ENCODE measurements around the gene C17orf75.
A peak's percentile ranks its signal among the peaks of the same experiment; 100 is the strongest.

The C17orf75 gene

DNA sequence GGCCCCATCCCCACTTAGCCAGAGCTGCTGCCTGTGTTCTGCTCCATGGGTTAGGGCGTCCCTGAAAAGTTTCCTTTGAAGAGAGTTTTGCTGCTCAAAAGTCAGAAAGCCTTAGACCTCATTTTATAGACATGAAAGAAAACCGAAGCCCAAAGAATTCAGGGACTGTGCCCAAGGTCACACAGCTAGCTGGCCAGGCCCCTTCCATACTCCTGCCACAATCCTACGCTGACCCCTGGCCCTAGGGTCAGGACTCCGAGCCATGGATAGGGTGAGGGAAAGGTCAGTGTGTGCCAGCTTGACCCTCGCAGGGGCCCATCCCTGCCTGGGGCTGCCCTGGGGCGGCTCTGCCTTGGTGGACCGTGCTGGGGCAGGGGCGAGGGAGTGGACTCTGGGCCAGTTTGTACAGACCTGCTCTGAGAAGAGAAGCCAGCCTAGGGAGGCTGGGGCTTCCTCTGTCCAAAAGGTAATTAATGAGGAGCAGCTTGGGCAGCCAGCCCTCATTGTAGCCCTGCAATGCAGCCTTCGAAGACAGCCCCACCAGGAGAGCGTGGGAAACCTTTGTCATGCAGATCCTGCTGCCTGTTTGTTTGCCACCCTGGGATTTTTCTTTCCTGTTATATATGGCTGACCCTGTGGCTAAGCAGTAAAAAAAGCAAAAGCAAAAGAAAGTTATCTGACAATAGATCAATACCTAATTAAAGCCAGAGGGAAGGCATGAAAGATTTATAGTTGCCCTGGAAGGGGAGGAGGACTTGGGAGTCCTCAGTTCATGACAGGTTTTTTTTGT is 38.9 kb downstream of the C17orf75 start:
- H3K9ac ChIP-seq (ENCODE audit: low read depth, low read length): peak overlapping the region; percentile 53
- no peaks in the 10 kb centered on the region for H3K27me3 ChIP-seq (ENCODE audit: insufficient read depth, low read length)
- WGBS: 33% methylated on average over 10 of the region's 10 CpGs
- no peaks in the 10 kb centered on the region for H3K36me3 ChIP-seq (ENCODE audit: insufficient read depth, low read length)
- H3K4me3 ChIP-seq (ENCODE audit: low read length): no peak overlapping the region
- peaks cover 37% of the 10 kb centered on the region for H3K4me1 ChIP-seq (ENCODE audit: insufficient read depth, low read length)
- H3K27ac ChIP-seq (ENCODE audit: low read depth, low read length): peak overlapping the region; percentile 96
- no peaks in the 10 kb centered on the region for H3K9me3 ChIP-seq (ENCODE audit: insufficient read depth, low read depth, low read length)

DNA sequence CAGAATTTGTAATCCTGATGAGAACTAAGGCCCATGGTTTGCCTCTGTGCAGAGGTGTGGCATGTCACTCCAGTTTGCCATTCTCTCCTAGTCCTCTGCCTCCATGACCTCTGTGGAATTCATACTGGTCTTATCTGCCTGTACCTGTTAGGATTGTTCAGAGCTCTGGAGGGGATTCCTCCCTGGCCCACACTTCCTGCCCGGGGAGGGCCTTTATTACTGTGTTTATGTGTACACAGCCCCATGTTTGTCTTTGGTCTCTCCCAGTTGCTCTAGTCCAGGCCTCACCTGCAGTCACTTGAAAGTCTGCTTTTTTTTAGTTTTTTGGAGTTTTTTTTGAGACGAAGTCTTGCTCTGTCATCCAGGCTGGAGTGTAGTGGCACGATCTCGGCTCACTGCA is 39.9 kb downstream of the C17orf75 start:
- peaks cover 37% of the 10 kb centered on the region for H3K4me1 ChIP-seq (ENCODE audit: insufficient read depth, low read length)
- 86% methylated on average over 4 of the region's 4 CpGs for WGBS
- no peaks in the 10 kb centered on the region for H3K36me3 ChIP-seq (ENCODE audit: insufficient read depth, low read length)
- H3K4me3 ChIP-seq (ENCODE audit: low read length): no peak overlapping the region
- H3K9me3 ChIP-seq (ENCODE audit: insufficient read depth, low read depth, low read length): no peaks in the 10 kb centered on the region
- H3K9ac ChIP-seq (ENCODE audit: low read depth, low read length): no peak overlapping the region
- H3K27me3 ChIP-seq (ENCODE audit: insufficient read depth, low read length): no peaks in the 10 kb centered on the region
- no peak overlapping the region for H3K27ac ChIP-seq (ENCODE audit: low read depth, low read length)

- Histone ChIP-seq H3K4me3 (ENCODE audit: low read length) (no peak overlapping the region), H3K27ac (ENCODE audit: low read depth, low read length) (no peak overlapping the region), H3K9me3 (ENCODE audit: insufficient read depth, low read depth, low read length) (no peaks in the 10 kb centered on the region), H3K4me1 (ENCODE audit: insufficient read depth, low read length) (peaks cover 29% of the 10 kb centered on the region), H3K36me3 (ENCODE audit: insufficient read depth, low read length) (no peaks in the 10 kb centered on the region), H3K9ac (ENCODE audit: low read depth, low read length) (no peak overlapping the region), H3K27me3 (ENCODE audit: insufficient read depth, low read length) (no peaks in the 10 kb centered on the region)
- 92% methylated on average over 7 of the region's 7 CpGs for WGBS
These were observed 42.3 kb downstream of the C17orf75 start for GRCh38 chr17:32299580-32300164.

GRCh38 chr17:32298721-32299579 is 43.0 kb downstream of the C17orf75 start:
- 80% methylated on average over 13 of the region's 13 CpGs for WGBS
- H3K9ac ChIP-seq (ENCODE audit: low read depth, low read length): no peak overlapping the region
- no peaks in the 10 kb centered on the region for H3K27me3 ChIP-seq (ENCODE audit: insufficient read depth, low read length)
- H3K4me3 ChIP-seq (ENCODE audit: low read length): no peak overlapping the region
- peaks cover 21% of the 10 kb centered on the region for H3K4me1 ChIP-seq (ENCODE audit: insufficient read depth, low read length)
- no peaks in the 10 kb centered on the region for H3K36me3 ChIP-seq (ENCODE audit: insufficient read depth, low read length)
- H3K9me3 ChIP-seq (ENCODE audit: insufficient read depth, low read depth, low read length): no peaks in the 10 kb centered on the region
- no peak overlapping the region for H3K27ac ChIP-seq (ENCODE audit: low read depth, low read length)

DNA sequence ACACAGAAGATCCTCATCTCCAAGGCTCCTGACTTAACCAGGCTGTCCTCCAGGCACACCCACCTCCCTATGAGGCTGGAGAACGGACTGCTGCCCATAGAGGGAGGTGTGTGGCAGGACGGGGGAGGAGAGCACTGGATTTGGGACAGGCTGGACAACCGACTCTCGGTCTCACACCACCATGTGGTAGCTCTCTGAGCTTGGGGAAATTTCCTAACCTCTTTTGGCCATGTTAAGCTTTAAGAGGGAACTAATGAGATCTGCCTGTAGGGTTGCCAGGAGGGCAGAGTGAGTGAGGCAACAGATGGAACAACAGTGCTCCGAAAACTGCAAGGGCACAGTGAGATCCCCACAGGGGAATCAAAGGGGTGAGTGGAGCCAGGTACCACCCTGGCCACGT is 43.7 kb downstream of the C17orf75 start:
- no peak overlapping the region for H3K27ac ChIP-seq (ENCODE audit: low read depth, low read length)
- no peaks in the 10 kb centered on the region for H3K9me3 ChIP-seq (ENCODE audit: insufficient read depth, low read depth, low read length)
- 80% methylated on average over 6 of the region's 6 CpGs for WGBS
- H3K27me3 ChIP-seq (ENCODE audit: insufficient read depth, low read length): no peaks in the 10 kb centered on the region
- peaks cover 15% of the 10 kb centered on the region for H3K4me1 ChIP-seq (ENCODE audit: insufficient read depth, low read length)
- no peaks in the 10 kb centered on the region for H3K36me3 ChIP-seq (ENCODE audit: insufficient read depth, low read length)
- H3K9ac ChIP-seq (ENCODE audit: low read depth, low read length): no peak overlapping the region
- no peak overlapping the region for H3K4me3 ChIP-seq (ENCODE audit: low read length)

DNA sequence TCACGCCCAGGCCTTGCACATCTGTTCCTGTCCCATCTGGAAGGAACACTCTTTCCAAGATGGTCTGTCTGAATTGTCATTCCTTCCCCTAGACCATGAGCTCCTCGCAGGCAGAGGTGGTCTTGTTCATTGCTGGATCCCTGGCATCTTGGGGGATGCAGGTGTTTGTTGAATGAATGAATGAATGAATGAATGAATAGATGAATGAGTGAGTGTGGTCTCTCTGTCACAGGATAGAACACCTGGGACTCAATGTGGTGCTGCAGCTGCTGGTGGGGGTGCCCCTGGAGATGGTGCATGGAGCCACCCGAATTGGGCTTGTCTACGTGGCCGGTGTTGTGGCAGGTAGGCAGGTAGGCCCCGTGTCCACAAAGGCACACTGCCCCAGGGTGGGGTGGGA is 44.1 kb downstream of the C17orf75 start:
- no peaks in the 10 kb centered on the region for H3K9me3 ChIP-seq (ENCODE audit: insufficient read depth, low read depth, low read length)
- no peaks in the 10 kb centered on the region for H3K36me3 ChIP-seq (ENCODE audit: insufficient read depth, low read length)
- no peaks in the 10 kb centered on the region for H3K27me3 ChIP-seq (ENCODE audit: insufficient read depth, low read length)
- WGBS: 94% methylated on average over 6 of the region's 6 CpGs
- no peak overlapping the region for H3K4me3 ChIP-seq (ENCODE audit: low read length)
- no peak overlapping the region for H3K27ac ChIP-seq (ENCODE audit: low read depth, low read length)
- peaks cover 10% of the 10 kb centered on the region for H3K4me1 ChIP-seq (ENCODE audit: insufficient read depth, low read length)
- no peak overlapping the region for H3K9ac ChIP-seq (ENCODE audit: low read depth, low read length)

- Histone ChIP-seq H3K9ac (ENCODE audit: low read depth, low read length) (no peak overlapping the region), H3K27ac (ENCODE audit: low read depth, low read length) (no peak overlapping the region), H3K9me3 (ENCODE audit: insufficient read depth, low read depth, low read length) (no peaks in the 10 kb centered on the region), H3K4me3 (ENCODE audit: low read length) (no peak overlapping the region), H3K4me1 (ENCODE audit: insufficient read depth, low read length) (peaks cover 6% of the 10 kb centered on the region; the same call in 1 of the 2 replicates), H3K36me3 (ENCODE audit: insufficient read depth, low read length) (no peaks in the 10 kb centered on the region), H3K27me3 (ENCODE audit: insufficient read depth, low read length) (no peaks in the 10 kb centered on the region)
- WGBS: 96% methylated on average over 2 of the region's 2 CpGs
These were observed 44.5 kb downstream of the C17orf75 start for GRCh38 chr17:32297424-32297823.

DNA sequence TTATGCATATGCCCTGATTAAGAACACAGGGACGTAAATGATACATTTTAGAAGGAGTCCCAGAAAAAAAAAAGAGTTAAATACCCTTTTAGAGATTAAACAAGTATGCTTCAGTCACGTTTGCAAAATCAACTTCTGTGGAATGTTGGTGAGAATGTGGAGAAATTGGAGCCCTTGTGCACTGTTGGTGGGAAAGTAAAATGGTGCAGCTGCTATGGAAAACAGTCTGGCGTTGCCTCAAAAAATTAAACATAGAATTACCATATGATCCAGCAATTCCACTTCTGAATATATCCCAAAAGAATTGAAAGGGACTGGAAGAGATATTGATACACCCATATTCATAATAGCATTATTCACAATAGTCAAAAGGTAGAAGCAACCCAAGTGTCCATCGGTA is 49.9 kb downstream of the C17orf75 start:
- Histone ChIP-seq H3K9ac (ENCODE audit: low read depth, low read length) (no peak overlapping the region), H3K9me3 (ENCODE audit: insufficient read depth, low read depth, low read length) (no peaks in the 10 kb centered on the region), H3K27ac (ENCODE audit: low read depth, low read length) (no peak overlapping the region), H3K36me3 (ENCODE audit: insufficient read depth, low read length) (no peaks in the 10 kb centered on the region), H3K4me3 (ENCODE audit: low read length) (no peak overlapping the region), H3K27me3 (ENCODE audit: insufficient read depth, low read length) (no peaks in the 10 kb centered on the region), H3K4me1 (ENCODE audit: insufficient read depth, low read length) (peaks cover 27% of the 10 kb centered on the region)
- 90% methylated on average over 2 of the region's 4 CpGs for WGBS

DNA sequence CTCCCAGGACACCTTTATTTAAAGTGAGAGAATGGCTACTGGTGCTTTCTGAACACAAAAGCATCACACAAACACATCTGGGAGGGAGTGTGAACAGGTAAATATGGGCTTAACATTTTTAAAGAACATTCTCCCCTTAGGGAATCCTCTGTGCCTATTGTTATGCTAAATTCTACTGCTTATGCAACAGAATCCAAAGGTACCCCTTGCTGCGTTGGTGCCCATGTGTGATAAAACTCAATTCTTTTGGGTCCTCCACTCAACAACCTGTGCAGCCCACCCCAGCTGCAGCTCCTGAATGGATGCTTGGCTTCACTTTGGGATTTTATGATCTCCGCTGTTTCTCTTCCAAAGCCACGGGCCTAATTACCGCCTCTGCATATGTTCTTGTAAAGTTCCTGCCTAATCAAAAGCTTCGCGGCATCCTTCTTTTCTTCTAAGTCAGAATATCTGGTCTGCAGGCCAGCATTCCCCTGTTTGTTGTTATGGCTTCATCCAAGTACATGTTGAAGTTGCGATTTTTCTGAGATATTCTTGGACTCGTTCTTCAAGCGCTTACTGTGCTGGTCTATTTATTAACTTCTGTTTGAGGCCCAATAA is 52.4 kb downstream of the C17orf75 start:
- H3K27ac ChIP-seq (ENCODE audit: low read depth, low read length): peak overlapping the region; percentile 84; the same call in 1 of the 2 replicates
- 28% methylated on average over 9 of the region's 9 CpGs for WGBS
- H3K9ac ChIP-seq (ENCODE audit: low read depth, low read length): peak overlapping the region; percentile 17; the same call in 1 of the 2 replicates
- H3K9me3 ChIP-seq (ENCODE audit: insufficient read depth, low read depth, low read length): no peaks in the 10 kb centered on the region
- no peaks in the 10 kb centered on the region for H3K27me3 ChIP-seq (ENCODE audit: insufficient read depth, low read length)
- H3K4me3 ChIP-seq (ENCODE audit: low read length): no peak overlapping the region
- no peaks in the 10 kb centered on the region for H3K36me3 ChIP-seq (ENCODE audit: insufficient read depth, low read length)
- H3K4me1 ChIP-seq (ENCODE audit: insufficient read depth, low read length): peaks cover 27% of the 10 kb centered on the region

- H3K9me3 ChIP-seq (ENCODE audit: insufficient read depth, low read depth, low read length): no peaks in the 10 kb centered on the region
- H3K36me3 ChIP-seq (ENCODE audit: insufficient read depth, low read length): no peaks in the 10 kb centered on the region
- H3K4me3 ChIP-seq (ENCODE audit: low read length): no peak overlapping the region
- peaks cover 27% of the 10 kb centered on the region for H3K4me1 ChIP-seq (ENCODE audit: insufficient read depth, low read length)
- 79% methylated on average over 11 of the region's 11 CpGs for WGBS
- H3K27me3 ChIP-seq (ENCODE audit: insufficient read depth, low read length): no peaks in the 10 kb centered on the region
- H3K27ac ChIP-seq (ENCODE audit: low read depth, low read length): peak overlapping the region; percentile 84; the same call in 1 of the 2 replicates
- no peak overlapping the region for H3K9ac ChIP-seq (ENCODE audit: low read depth, low read length)
These were observed 53.4 kb downstream of the C17orf75 start for GRCh38 chr17:32288615-32289014.

Data from HUES64 (cell line).